DOHH2 (cell line): ENCODE measurements around the gene DNAH6.

Experiments used
- CTCF ChIP-seq: fragments of 200-600 bp; sonication (generic); IDR thresholded peaks from one replicate; pipeline ENCODE4 v1.5.1; 2014; ENCODE audit warnings: antibody characterized with exemption, mild to moderate bottlenecking, low read depth, low read length; ENCODE audit not compliant: poor library complexity, severe bottlenecking
- EZH2phosphoT487 ChIP-seq: fragments of 200-600 bp; sonication (generic); IDR thresholded peaks from 2 replicates; pipeline ENCODE4 v1.6.1; 2017; ENCODE audit warnings: borderline replicate concordance, mild to moderate bottlenecking, antibody characterized with exemption, low read length, moderate library complexity, mixed read lengths

GRCh38 chr2:84708442-84708841 lies 192.1 kb downstream of the DNAH6 start:
- TF ChIP-seq CTCF (no peak), EZH2phosphoT487 (no peak)
